ENCODE measurements around the gene ZNF302.
A peak's percentile ranks its signal among the peaks of the same experiment; 100 is the strongest.
"Not testable (repeated sequence)": the region's sequence is repeated elsewhere in the genome, so short reads cannot be mapped to it uniquely, and the experiment has no call there.

ZNF302 gene

DNA sequence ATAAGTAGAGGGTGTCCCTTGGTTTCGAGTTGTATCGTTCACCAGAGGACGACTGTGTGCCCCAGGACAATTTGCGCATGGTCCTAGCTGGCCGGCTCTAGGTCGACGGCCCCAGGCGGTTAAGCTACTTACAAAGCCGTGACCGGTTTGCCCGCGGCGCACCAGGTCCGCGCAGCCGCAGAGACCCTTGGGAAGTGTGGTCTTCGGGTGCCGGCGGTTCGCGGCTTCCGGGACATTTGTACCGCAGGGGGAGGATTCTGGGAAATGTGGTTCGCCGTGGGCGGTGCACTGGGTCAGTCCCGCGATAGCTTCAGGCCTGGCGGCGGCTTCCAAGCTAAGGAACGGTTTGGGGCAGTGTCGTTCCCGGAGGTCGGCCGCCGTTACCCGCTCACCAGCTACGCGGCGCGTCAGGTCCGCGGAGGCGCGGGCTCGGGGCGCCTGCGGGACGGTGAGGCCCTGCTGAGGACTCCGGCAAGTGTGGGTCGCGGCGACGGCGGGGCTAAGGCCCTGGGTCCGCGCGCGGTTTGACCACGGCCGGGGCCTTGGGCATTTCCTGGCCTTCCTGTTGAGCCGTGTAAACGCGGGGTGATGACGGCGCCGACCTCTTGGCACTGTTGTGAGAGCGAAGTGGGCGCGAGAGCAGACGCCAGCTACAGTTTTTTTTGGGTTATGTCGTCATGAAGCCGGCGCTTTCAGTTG is at the start of gene ZNF302:
Gene ZNF302, plus strand, starts transcription at position 293 of the 699 bp plus-strand sequence. CDS start 1,127 bp downstream, outside the sequence.
- peak; percentile 96 for DNase-seq

DNA sequence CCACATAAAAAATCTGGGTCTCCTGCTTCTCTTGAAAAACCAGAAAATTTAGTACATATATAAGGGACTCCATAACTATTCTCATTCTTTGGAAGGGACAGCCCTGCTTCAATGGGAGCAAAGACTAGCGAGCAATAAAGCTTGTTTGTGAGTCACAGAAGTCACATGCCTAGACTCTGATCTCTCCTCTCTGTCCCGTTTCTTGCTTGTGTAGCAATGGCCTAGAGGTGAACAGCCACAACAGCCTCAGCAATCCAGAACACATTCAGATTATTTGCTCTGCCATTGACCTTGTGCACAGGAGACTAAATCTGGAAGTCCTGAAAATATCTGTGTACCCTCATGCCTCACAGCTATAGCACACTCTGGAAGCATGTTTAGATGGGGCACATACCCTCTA is 43.7 kb upstream of the ZNF302 start:
- DNase-seq, result no peak

DNA sequence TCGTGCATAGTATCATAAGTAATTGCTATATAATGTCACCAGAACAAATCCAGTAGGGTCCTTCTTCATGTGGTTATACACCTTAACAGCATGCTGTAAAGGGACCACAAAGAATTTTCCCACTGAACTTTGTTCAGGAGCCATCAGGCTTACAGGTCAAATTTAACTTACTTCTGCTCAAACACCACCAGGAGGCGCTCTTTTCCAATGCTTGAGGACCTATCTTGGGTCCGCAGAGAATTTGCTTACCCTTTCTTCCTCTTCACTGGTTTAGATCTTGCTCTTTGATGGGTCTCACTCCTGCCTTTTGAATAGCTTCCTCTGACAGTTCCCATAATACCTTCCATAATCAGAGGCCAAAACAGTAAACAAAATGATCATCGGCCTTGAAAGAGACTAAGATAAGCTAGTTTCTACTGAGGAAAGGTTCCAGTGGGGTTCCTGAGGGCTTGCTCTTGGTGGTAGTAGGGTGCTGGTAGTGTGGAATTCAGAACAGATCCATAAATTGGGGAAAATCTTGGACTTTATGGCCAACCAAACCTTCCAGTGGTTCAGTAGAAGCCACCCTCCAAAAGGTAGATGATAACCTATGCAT is 37.9 kb upstream of the ZNF302 start:
- peak; percentile 46 for DNase-seq

DNA sequence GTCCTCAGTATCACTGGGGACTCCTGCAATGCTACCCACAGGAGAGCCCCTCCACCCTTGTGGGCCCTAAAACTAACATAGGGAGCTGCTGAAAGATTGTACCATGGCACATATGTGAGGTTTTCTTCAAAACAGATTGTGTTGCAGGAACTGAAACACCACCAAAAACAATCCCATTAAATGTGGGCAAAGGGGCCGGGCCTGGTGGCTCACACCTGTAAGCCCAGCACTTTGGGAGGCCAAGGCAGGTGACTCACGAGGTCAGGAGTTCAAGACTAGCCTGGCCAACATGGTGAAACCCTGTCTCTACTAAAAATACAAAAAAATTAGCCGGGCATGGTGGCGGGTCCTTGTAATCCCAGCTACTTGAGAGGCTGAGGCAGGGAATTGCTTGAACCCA is 35.2 kb upstream of the ZNF302 start:
- DNase-seq, result no peak

DNA sequence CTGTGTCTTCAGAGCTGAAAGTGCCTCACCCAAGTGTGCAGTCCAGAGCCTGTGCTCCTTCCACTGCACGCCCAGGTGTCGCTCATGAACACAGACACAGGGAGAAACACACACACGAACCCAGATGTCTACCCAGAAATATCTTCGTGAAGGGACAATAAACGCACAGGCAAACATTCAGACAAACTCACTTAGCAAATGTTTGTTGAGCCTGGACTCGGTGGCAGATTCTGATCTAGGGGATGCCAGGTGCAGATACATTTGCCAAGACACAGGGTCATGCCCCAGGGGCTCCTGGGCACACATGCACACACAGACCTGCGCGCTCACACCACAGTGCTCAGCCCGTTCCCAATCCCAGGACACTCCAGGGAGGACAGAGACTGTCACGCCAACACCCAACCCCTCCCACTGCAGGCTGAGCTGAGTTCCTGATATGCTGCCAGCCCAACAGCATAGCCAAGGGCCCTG is 32.5 kb upstream of the ZNF302 start:
- DNase-seq, result no peak

DNA sequence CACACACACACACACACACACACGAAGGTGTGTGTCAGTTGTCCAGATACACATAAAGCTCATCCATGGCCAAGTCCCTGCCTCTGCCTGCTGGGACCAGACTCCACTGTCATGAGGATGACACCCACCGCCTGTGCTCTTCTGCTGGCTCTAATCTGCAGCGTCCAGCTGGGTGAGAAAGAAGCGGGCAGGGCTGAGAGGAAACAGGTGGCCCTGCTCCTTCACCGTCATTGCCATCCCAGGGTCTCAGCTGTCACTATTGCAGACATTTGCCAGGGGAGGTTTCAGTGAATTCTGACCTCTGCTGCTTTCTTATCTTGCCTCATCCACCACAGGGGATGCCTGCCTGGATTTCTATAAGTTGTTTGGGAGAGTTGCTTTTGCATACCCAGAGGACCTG is 31.9 kb upstream of the ZNF302 start:
- no peak for DNase-seq

DNA sequence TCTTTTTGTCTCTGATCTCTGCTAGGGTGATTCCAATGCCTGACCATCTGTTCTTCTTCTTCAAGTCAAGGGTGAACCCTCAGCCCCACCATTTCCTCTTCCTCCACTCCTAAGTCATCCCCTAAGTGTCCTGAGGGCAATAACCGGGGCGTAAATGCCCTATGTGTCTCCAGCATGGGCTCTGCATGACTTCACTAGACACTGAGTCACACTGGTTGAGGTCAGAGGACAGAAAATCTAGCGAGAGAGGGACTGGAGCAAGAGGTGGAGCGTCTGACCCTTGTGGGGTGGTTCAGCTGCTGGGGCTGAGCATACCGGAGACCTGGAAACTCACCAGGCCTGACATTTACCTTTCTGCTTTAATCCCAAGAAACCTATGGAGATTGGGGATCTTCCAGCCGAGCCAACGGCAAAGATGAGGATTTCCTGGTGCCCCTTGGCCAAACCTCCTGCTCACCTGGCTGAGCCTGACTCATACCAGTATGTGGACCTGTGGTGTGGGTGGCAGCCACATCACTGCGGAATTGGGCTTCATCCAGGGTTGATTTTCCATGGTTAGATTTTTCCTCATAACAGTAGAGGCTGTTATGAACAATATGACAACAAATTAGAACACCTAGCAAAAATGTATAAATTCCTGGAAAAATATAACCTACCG is 27.5 kb upstream of the ZNF302 start:
- no peak for DNase-seq

DNA sequence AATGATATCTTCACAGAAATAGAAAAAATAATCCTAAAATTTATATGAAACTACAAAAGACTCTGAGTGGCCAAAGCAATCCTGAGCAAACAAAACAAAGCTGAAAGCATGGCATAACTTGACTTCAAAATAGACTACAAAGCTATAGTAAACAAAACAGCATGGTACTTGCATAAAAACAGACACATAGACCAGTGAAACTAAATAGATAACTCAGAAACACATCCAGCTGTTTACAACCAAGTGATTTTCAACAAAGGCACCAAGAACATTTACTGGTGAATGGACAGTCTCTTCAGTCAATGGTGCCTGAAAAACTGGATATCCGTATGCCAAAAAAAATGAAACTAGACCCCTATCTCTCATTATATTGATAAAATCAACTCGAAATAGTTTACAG is 25.7 kb upstream of the ZNF302 start:
- no peak for DNase-seq

DNA sequence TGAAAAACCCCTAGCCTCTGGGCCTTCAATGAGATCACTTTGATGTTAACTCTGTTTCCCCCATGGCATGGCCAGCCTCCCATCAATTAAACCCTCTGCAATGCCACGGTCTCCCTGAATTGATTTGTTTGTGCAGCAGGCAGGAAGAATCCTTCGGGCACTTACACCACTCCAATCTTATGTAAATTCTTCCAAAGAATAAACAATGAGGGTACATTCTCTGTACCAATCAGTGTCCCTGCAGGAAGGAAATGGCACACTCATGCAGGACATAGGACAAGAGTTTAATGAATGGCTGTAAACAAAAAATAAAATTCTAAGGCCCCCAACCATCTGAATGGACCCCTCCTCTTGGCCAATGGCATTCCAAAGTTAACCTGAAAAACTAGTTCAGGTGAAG is 22.7 kb upstream of the ZNF302 start:
- DNase-seq, result no peak

DNA sequence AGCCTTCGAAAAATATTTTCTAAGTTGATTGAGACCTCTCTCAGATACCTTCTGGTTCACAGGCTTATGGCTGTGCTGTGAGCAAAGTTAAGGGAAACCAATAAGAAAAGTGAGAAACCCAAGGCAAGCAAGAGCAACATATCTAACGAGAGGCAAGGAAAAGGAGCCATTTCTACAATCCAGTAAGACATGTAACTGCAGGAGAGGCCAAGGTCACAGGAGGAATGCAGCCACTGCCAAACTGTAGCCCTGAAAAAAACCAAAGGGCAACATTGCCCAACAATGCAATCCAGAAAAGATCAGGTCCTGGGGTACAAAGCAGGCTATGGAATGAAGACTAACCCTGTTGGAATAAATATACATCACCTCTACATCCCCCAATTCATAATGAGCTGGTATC is 21.8 kb upstream of the ZNF302 start:
- no peak for DNase-seq

DNA sequence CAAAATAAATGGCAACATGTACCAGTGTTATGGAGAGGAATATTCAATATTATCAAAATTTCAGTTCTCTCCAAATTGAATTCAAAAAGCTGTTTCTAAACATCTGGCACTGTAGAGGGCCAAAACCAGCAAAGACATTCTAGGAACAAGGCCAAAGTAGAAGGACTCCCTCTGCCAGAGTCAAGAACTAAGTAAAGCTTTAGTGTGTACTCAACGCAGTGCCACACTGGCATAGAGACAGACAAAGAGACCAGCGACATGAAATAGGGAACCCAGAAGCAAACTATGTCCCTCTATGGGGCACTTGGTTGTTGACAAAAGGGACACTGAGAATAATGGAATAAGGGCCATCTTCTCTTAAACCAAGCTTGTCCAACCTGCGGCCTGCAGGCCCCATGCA is 16.1 kb upstream of the ZNF302 start:
- DNase-seq, result no peak

DNA sequence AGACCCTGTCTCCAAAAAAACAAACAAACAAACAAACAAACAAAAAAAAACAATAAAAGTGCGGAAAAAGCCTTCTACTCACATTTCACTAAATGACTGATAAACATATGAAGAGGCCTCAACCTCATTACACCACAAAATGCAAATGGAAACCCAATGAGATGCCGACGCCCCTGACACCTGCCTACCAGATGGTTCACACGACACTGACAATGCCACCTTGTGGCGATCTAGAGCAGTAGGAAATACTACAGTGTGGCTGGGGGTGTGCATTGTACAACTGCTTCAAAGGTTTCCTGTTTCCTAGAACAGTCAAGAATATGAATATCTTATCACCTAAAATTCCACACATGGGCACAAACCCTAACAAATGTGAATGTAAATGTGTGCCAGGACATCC is 14.6 kb upstream of the ZNF302 start:
- peak; percentile 23 for DNase-seq

DNA sequence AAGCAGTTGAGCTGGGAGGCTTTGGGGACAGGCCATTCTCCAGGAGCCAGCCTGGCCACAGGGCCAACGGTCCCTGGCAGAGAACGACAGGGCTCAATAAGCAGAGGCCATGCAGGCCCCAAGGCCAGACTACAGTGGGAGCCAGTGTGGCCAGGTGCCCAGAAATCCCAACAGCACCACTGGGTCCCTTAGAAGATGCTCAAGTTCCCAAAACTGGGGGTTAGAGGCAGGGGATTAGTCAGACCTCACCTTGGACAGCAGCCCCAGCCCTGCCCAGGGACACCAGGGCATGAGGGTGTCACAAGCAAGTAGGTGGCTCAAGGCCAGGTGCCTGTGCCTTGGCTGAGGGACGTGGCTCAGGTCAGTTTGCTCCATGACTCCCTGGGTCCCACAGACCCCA is 13.3 kb upstream of the ZNF302 start:
- DNase-seq, result no peak

DNA sequence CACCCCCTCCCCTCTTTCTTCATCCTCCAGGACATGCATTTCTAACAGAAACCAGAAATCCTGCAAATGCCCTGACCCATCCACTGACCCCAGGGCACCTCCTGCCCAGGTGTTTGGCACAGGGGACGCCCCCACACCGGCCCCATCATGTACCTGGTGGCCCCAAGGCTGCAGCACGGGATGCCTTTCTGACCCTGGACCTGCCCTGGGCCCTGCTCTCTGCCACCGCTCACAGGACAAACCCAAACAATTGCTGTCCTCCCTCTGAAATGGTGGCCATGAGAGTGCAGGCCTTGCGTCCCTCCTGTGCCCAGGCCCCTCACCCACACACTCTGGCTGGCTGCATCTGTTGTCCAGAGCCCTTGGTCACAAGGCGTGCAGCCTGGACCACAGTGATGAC is 12.6 kb upstream of the ZNF302 start:
- no peak for DNase-seq

DNA sequence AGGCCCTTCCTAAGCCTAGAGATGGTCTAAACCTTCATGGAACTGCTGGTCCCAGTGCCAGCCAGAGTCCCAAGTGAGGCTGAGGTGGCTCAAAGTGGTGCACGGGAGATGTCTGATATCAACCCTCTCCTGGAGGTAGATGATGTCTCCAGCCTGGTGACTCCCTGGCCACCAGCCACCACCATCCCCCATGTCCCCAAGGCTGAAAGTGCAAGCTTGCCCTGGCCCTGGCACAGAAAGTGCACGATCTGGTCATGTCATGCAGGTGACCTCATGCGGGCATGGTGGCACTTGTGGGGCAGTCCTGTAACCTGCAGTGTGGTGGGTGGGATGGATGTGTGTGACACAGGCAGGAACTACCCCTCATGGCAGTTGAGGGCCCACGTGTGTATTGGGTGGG is 12.2 kb upstream of the ZNF302 start:
- not testable (repeated sequence) for DNase-seq

DNA sequence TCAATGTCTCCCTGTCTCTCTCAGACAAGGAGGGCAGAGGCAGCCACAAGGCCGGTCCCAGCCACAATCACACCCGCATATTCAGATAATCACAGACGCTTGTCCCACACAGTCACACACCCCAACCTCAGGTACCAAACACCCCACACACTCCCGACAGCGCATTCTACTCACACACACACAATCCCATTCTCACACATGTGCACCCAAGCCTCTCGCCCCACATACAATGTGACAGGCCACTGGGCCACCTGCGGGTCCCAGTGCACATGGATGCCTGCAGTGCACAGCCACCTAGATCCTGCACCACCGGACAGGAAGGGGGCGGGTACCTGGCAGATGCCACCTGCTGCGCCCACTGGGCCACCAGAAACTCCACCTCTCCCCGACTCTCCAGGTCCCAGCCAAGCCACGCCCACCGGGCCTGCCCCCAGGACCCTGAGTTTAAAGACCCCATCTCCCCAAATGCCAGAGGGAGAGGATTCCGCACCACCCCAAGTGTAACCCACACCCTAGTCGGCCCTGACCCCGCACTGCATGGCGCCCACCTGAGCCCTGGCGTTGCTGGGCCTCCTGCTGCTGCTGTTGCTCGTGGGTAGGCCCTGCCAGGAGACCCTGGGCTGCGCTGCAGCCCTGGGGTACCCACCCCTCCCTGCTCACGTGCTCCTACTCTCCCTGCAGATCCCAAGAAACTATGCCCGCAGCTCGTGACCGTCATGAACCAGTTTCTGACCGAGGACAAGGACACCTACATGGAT is 11.1 kb upstream of the ZNF302 start:
- DNase-seq, result no peak

DNA sequence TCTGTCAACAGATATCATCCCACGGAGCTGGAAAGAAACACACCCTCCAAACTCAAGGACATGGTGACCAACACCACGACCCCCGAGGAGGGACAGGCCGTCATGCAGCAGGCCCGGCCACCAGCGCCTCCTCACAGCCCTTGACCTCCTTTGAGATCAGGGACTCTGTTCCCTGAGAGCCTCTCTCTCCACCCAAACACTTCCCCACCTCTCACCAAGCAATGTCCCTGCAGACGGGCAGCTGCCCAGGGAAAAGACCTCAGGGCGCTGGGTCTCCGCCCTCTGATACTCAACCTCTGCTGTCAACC is 10.6 kb upstream of the ZNF302 start:
- no peak for DNase-seq

DNA sequence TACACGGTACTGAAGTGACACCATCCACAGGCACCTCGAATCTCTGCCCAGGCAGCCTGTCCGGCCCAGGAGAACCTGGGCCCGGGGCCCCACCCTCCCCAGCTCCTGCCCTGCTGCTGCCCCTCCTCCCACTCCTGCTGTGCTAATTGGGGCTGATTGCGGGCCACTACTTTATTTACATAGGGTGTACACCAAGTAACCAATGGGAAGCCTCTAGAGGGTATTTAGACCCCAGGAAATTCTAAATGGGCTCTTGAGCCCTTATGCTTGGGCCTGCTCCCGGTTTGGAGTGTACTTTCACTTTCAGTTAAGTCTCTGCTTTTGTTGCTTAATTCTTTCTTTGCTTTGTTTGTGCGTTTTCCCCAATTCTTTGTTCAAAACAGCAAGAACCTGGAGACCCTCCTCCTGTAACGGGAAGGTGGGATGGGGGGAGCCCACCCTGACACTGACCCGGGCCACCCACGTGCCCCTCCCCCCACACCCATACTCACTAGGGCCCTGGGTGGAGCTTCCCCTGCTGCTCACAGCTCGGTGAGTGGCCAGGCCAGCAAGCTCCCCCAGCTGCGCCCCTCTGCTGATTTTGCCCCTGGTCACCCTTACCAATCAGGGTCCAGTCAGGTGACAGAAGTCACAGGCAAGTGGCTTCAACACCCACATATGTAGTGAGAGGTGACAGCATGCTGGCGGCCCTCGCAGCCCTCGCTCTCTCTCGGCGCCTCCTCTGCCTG is 10.0 kb upstream of the ZNF302 start:
- DNase-seq, result no peak

DNA sequence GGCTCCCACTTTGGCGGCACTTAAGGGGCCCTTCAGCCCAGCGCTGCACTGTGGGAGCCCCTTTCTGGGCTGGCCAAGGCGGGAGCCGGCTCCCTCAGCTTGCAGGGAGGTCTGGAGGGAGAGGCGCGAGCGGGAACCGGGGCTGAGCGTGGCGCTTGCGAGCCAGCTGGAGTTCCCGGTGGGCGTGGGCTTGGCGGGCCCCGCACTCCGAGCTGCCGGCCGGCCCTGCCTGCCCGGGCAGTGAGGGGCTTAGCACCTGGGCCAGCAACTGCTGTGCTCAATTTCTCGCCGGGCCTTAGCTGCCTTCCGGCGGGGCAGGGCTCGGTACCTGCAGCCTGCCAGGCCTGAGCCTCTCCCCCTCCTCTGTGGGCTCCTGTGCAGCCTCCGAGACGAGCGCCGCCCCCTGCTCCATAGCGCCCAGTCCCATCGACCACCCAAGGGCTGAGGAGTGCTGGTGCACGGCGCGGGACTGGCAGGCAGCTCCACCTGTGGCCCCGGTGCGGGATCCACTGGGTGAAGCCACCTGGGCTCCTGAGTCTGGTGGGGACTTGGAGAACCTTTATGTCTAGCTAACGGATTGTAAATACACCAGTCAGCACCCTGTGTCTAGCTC is 9.3 kb upstream of the ZNF302 start:
- DNase-seq, result not testable (repeated sequence)

DNA sequence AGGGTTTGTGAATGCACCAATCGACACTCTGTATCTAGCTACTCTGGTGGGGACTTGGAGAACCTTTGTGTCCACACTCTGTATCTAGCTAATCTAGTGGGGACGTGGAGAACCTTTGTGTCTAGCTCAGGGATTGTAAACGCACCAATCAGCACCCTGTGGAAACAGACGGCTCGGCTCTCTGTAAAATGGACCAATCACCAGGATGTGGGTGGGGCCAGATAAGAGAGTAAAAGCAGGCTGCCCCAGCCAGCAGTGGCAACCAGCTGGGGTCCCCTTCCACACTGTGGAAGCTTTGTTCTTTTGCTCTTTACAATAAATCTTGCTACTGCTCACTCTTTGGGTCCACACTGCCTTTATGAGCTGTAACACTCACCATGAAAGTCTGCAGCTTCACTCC is 8.8 kb upstream of the ZNF302 start:
- not testable (repeated sequence) for DNase-seq

DNA sequence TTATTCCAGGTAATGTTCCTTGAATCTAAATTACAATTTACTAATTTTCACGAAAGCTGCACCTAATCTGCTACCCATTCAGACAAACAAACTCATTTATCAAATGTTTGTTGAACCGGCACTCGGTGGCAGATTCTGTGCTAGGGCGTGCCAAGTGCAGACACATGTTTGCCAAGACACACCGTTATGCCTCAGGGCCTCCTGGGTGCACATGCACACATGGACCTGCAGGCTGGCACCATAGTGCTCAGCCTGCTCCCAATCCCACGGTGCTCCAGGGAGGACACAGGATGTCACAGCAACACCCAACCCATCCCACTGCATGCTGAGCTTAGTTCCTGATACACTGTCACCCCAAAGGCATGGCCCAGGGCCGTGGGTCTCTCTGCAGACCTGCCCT is 8.2 kb upstream of the ZNF302 start:
- DNase-seq, result no peak

DNA sequence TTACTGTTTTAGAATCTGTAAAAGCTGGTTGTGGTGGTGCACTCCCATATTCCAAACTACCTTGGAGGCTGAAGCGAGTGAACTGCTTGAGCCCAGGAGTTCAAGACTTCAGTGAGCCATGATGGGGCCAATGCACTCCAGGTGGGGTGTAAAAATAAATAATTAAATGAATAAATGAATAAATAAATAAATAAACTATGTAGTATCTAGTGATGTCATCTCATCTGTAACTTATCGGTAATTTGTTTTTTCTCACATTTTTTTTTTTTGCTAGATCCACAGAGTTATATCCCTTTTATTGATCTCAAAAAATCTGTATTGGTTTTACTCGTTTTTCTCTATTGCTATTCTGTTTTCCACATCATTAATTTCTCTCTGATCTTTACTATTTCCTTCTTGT is 5.5 kb upstream of the ZNF302 start:
- no peak for DNase-seq

DNA sequence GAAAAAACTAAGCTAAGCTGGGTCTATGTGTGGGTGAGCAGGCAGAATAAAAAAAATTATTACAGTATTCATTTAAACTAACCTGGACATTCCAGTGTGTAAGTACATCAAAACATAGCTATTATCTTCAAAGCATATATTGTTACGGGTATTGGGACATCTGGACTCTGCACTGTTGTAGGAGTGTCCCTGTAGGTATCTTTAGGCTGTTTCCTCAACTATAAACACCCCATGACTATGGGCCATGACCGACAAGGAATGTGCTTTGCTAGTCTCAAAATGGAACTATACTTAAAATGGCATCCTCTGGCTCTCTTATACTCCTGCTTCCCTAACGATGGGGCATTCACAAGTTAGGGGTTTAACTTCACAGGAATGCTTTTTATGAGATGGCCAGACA is 3.9 kb upstream of the ZNF302 start:
- no peak for DNase-seq
